Tibial nerve (tissue), 4 donors: ENCODE results near the gene ZIM2. TPM values are rescaled to one million over a fixed set of nuclear protein-coding genes. Genes with fewer than 3 reads are reported as not detected.

Experiments
- DNase-seq, 2 donors: peaks; one replicate each; pipeline ENCODE4 v3.0.0-alpha.2; 2019; ENCODE audit warnings: low spot score in 2 of 2
- H3K27ac ChIP-seq, 4 donors: fragments of 200-600 bp; sonication (generic) in 3 of 4; one replicate each; pipeline ENCODE4 v1.5.1; 2017 to 2019; ENCODE audit warnings: mild to moderate bottlenecking in 1 of 4
- H3K27me3 ChIP-seq, 2 donors: fragments of 200-600 bp; sonication (generic) in 1 of 2; one replicate each; pipeline versions ENCODE4 v1.5.1 to v1.6.0; 2017 to 2019
- H3K36me3 ChIP-seq, 3 donors: fragments of 200-600 bp; sonication (generic); one replicate each; pipeline ENCODE4 v1.5.1; 2018 to 2019
- H3K4me1 ChIP-seq, 4 donors: fragments of 200-600 bp; sonication (generic) in 3 of 4; one replicate each; pipeline ENCODE4 v1.5.1; 2017 to 2019
- H3K4me3 ChIP-seq, 4 donors: fragments of 200-600 bp; sonication (generic) in 3 of 4; one replicate each; pipeline ENCODE4 v1.5.1; 2017 to 2019; ENCODE audit warnings: mild to moderate bottlenecking in 1 of 4, moderate library complexity in 1 of 4
- H3K9me3 ChIP-seq, 4 donors: fragments of 200-600 bp; sonication (generic) in 3 of 4; one replicate each; pipeline ENCODE4 v1.5.1; 2017 to 2019
- EP300 ChIP-seq, 2 donors: sonication (generic); formaldehyde crosslinking; IDR thresholded peaks; one replicate each; pipeline ENCODE4 v1.6.1; 2017; ENCODE audit warnings: antibody characterized with exemption in 2 of 2, mild to moderate bottlenecking in 1 of 2
- POLR2A ChIP-seq, 2 donors: fragments of 450-650 bp; IDR thresholded peaks; one replicate each; pipeline ENCODE4 v1.6.1; 2017; ENCODE audit warnings: antibody characterized with exemption in 2 of 2, mild to moderate bottlenecking in 2 of 2, moderate library complexity in 2 of 2
- WGBS, 2 donors: methylation state at CpG; one replicate each; pipeline ENCODE4 v1.1.5; 2018; 5-methylcytosine and 5-hydroxymethylcytosine counted together
- total RNA-seq, 4 donors: library from RNA; depleted of rRNA; stranded (reverse); fragments of >200 nt; gene quantifications; one replicate each; pipeline ENCODE4 v1.1.0, GENCODE V29; 2016
- TF ChIP-seq, protein P1 (sequence below), 5 experiments: fragments of 200-600 bp in 3 of 5; fragments of 450-650 bp in 2 of 5; sonication (generic) in 3 of 5; IDR thresholded peaks; one replicate each; pipeline ENCODE4 v1.5.1; 2016 to 2019; ENCODE audit warnings: antibody characterized with exemption in 5 of 5, mild to moderate bottlenecking in 3 of 5, moderate library complexity in 2 of 5

Gene ZIM2
- total RNA-seq, 4 donors from 2014 or later: not detected

- no peaks in the 10 kb centered on the region for H3K9me3 ChIP-seq
- 38 to 45% methylated on average over 2 of the region's 2 CpGs for WGBS, 2 donors
- H3K36me3 ChIP-seq: peaks cover 0 to 7% (median 0%) of the 10 kb centered on the region in 3 donors
- TF ChIP-seq, protein P1, sequence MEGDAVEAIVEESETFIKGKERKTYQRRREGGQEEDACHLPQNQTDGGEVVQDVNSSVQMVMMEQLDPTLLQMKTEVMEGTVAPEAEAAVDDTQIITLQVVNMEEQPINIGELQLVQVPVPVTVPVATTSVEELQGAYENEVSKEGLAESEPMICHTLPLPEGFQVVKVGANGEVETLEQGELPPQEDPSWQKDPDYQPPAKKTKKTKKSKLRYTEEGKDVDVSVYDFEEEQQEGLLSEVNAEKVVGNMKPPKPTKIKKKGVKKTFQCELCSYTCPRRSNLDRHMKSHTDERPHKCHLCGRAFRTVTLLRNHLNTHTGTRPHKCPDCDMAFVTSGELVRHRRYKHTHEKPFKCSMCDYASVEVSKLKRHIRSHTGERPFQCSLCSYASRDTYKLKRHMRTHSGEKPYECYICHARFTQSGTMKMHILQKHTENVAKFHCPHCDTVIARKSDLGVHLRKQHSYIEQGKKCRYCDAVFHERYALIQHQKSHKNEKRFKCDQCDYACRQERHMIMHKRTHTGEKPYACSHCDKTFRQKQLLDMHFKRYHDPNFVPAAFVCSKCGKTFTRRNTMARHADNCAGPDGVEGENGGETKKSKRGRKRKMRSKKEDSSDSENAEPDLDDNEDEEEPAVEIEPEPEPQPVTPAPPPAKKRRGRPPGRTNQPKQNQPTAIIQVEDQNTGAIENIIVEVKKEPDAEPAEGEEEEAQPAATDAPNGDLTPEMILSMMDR (IDR thresholded peaks at IDR 0.05): no peak
- no peaks in the 10 kb centered on the region for H3K27me3 ChIP-seq
- no peak overlapping the region for H3K27ac ChIP-seq
- H3K4me1 ChIP-seq: no peaks in the 10 kb centered on the region
- no peak overlapping the region for H3K4me3 ChIP-seq
- no peak for DNase-seq
These were observed 9.3 kb downstream of the ZIM2 start for GRCh38 chr19:56831255-56831654.

GRCh38 chr19:56829596-56829995 is 10.9 kb downstream of the ZIM2 start:
- 83 to 96% methylated on average over 6 of the region's 6 CpGs for WGBS, 2 donors
- H3K36me3 ChIP-seq: peaks cover 0 to 7% (median 0%) of the 10 kb centered on the region in 3 donors
- TF ChIP-seq POLR2A (IDR thresholded peaks at IDR 0.05): no peak
- no peak for TF ChIP-seq EP300 (IDR thresholded peaks at IDR 0.05)
- TF ChIP-seq, protein P1 (IDR thresholded peaks at IDR 0.05): no peak
- no peaks in the 10 kb centered on the region for H3K27me3 ChIP-seq
- H3K9me3 ChIP-seq: no peaks in the 10 kb centered on the region
- H3K27ac ChIP-seq: no peak overlapping the region
- DNase-seq: no peak
- H3K4me3 ChIP-seq: no peak overlapping the region
- H3K4me1 ChIP-seq: no peaks in the 10 kb centered on the region

DNA sequence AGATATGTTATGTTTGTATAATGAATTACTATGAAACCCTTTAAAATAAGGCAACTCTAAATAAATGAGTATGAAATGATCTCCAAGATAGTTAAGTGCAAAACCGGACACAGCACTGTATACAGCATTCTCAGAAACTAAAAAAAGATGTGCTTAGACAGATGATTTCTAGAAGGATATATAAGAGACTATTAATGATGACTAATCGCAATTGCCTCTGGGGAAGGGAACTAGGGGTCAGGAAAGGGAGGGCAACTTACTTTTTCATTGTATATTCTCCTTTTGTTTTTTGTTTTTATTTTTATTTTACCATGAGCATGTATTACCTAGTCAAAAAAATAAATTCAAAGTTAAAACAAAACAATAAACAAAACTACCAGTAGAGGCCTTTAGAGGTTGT is 12.8 kb downstream of the ZIM2 start:
- Histone ChIP-seq H3K4me3 (no peak overlapping the region), H3K4me1 (no peaks in the 10 kb centered on the region), H3K36me3 (peaks cover 0 to 17% (median 0%) of the 10 kb centered on the region in 3 donors), H3K9me3 (no peaks in the 10 kb centered on the region), H3K27ac (no peak overlapping the region), H3K27me3 (no peaks in the 10 kb centered on the region)
- WGBS, 2 donors: 45 to 63% methylated on average over 2 of the region's 2 CpGs
- no peak for DNase-seq
- TF ChIP-seq, protein P1 (IDR thresholded peaks at IDR 0.05): no peak
- TF ChIP-seq POLR2A (IDR thresholded peaks at IDR 0.05) (no peak), EP300 (IDR thresholded peaks at IDR 0.05) (no peak)

- Histone ChIP-seq H3K4me3 (no peak overlapping the region), H3K27ac (no peak overlapping the region), H3K27me3 (no peaks in the 10 kb centered on the region), H3K36me3 (peaks cover 0 to 49% (median 0%) of the 10 kb centered on the region in 3 donors), H3K4me1 (no peaks in the 10 kb centered on the region), H3K9me3 (peaks cover 0 to 3% (median 0%) of the 10 kb centered on the region in 4 donors)
- TF ChIP-seq EP300 (IDR thresholded peaks at IDR 0.05): no peak
- TF ChIP-seq POLR2A (IDR thresholded peaks at IDR 0.05): no peak
- TF ChIP-seq, protein P1 (IDR thresholded peaks at IDR 0.05): no peak
- WGBS, 2 donors: 92 to 94% methylated on average over 5 to 6 of the region's 6 CpGs
- no peak for DNase-seq
These were observed 16.6 kb downstream of the ZIM2 start for GRCh38 chr19:56823956-56824355.

DNA sequence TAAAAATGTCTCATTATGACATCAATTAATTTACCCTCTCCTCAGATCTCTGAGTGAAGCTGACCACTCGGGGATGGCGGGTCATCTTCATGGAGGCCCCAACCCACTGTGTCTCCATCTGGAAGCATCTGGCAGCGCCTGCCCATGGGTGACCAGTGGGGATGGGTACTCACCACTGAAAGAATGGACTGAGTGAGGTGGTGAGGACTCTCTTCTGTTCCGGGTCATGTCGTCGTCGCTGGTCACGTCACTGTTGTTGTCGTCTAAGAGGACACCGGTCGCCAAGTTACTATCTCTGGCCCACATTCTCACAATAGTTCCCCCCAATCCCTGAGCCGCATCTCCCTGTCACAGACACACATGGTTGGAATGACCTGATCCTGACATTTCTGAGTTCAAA is 17.1 kb downstream of the ZIM2 start:
- no peak for DNase-seq
- no peak overlapping the region for H3K4me3 ChIP-seq
- no peak overlapping the region for H3K27ac ChIP-seq
- peaks cover 0 to 3% (median 0%) of the 10 kb centered on the region in 4 donors for H3K9me3 ChIP-seq
- no peaks in the 10 kb centered on the region for H3K4me1 ChIP-seq
- TF ChIP-seq EP300 (IDR thresholded peaks at IDR 0.05): no peak
- TF ChIP-seq POLR2A (IDR thresholded peaks at IDR 0.05): no peak
- TF ChIP-seq, protein P1 (IDR thresholded peaks at IDR 0.05): no peak
- H3K27me3 ChIP-seq: no peaks in the 10 kb centered on the region
- 92 to 94% methylated on average over 12 of the region's 12 CpGs for WGBS, 2 donors
- H3K36me3 ChIP-seq: peaks cover 0 to 55% (median 0%) of the 10 kb centered on the region in 3 donors
